Vagina (tissue), 2 donors: Measurements from ENCODE around the gene WDR55.

ENCODE experiments used
- POLR2A ChIP-seq, 2 donors: fragments of 450-650 bp; IDR thresholded peaks; one replicate each; pipeline ENCODE4 v1.6.1; 2017; ENCODE audit warnings: antibody characterized with exemption in 2 of 2, mild to moderate bottlenecking in 2 of 2, moderate library complexity in 2 of 2
- POLR2AphosphoS5 ChIP-seq, 2 donors: sonication (generic); formaldehyde crosslinking; IDR thresholded peaks; one replicate each; pipeline ENCODE4 v1.9.0; 2017; ENCODE audit warnings: antibody characterized with exemption in 2 of 2, mild to moderate bottlenecking in 2 of 2, low read depth in 1 of 2; ENCODE audit not compliant: insufficient read depth in 1 of 2
- TF ChIP-seq, protein P1 (sequence below), 3 experiments: fragments of 450-650 bp in 2 of 3; fragments of 200-600 bp in 1 of 3; sonication (generic) in 1 of 3; IDR thresholded peaks; one replicate each; pipeline ENCODE4 v1.5.1; 2017 to 2019; ENCODE audit warnings: antibody characterized with exemption in 3 of 3, mild to moderate bottlenecking in 2 of 3, moderate library complexity in 2 of 3

- TF ChIP-seq, protein P1, sequence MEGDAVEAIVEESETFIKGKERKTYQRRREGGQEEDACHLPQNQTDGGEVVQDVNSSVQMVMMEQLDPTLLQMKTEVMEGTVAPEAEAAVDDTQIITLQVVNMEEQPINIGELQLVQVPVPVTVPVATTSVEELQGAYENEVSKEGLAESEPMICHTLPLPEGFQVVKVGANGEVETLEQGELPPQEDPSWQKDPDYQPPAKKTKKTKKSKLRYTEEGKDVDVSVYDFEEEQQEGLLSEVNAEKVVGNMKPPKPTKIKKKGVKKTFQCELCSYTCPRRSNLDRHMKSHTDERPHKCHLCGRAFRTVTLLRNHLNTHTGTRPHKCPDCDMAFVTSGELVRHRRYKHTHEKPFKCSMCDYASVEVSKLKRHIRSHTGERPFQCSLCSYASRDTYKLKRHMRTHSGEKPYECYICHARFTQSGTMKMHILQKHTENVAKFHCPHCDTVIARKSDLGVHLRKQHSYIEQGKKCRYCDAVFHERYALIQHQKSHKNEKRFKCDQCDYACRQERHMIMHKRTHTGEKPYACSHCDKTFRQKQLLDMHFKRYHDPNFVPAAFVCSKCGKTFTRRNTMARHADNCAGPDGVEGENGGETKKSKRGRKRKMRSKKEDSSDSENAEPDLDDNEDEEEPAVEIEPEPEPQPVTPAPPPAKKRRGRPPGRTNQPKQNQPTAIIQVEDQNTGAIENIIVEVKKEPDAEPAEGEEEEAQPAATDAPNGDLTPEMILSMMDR (IDR thresholded peaks at IDR 0.05) = no peak
- no peak for TF ChIP-seq POLR2A (IDR thresholded peaks at IDR 0.05)
- TF ChIP-seq POLR2AphosphoS5 (IDR thresholded peaks at IDR 0.05; ENCODE audit: insufficient read depth in 1 of 2, low read depth in 1 of 2) = no peak
These were observed 31.2 kb upstream of the WDR55 start for GRCh38 chr5:140633501-140633900.
